Effector memory CD8-positive, alpha-beta T cell (primary cell): ENCODE measurements around the gene LY9.
"Not testable (repeated sequence)": the region's sequence is repeated elsewhere in the genome, so short reads cannot be mapped to it uniquely, and the experiment has no call there.

Experiments used
- ATAC-seq: fragments of 150-1000 bp; cut with Tn5 transposase; replicated peaks from 2 replicates; pipeline ENCODE4 v1.10.0; 2021; ENCODE audit warnings: mild to moderate bottlenecking, moderate library complexity
- DNase-seq, 3 experiments: peaks; one replicate each; pipeline ENCODE4 v3.0.0; 2021
- H3K27ac Mint-ChIP-seq, 2 donors: one replicate each; pipeline ENCODE4 v1.8.0; 2022; ENCODE audit warnings: mild to moderate bottlenecking in 2 of 2, mixed read lengths in 2 of 2, moderate library complexity in 2 of 2
- H3K27me3 Mint-ChIP-seq, 2 donors: one replicate each; pipeline ENCODE4 v1.8.0; 2022; ENCODE audit warnings: mixed read lengths in 2 of 2
- H3K36me3 Mint-ChIP-seq: one replicate; pipeline ENCODE4 v1.8.0; 2022; ENCODE audit warnings: mild to moderate bottlenecking, moderate library complexity, mixed read lengths; ENCODE audit not compliant: insufficient read depth
- H3K4me1 Mint-ChIP-seq, 2 donors: one replicate each; pipeline ENCODE4 v1.8.0; 2022; ENCODE audit warnings: low read depth in 2 of 2, mixed read lengths in 2 of 2
- H3K4me3 Mint-ChIP-seq, 2 donors: one replicate each; pipeline ENCODE4 v1.8.0; 2022; ENCODE audit warnings: mild to moderate bottlenecking in 2 of 2, mixed read lengths in 2 of 2, moderate library complexity in 2 of 2
- H3K9me3 Mint-ChIP-seq, 2 donors: one replicate each; pipeline ENCODE4 v1.8.0; 2022; ENCODE audit warnings: mixed read lengths in 2 of 2

The LY9 gene

DNA sequence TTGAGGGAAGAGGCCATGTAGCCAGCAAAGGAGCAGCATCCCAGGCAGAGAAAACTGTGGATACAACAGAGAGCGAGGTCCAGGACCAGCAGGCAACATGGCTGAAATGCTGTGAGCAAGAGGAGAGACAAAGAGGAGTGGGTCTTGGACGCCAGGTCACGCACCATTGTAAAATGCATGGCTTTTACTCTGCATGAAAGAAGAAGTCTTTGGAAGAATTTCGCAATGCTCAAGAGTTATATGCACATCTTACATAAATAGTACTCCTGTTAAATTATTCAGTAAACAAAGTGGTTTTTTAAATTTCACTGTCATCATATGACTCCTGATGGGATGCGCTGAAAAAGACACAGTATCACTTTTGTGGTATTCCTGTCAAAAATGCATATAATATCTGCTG lies 63.2 kb downstream of the LY9 start:
- Mint-ChIP-seq H3K4me3 (peak overlapping the region; percentile 49 to 99), H3K36me3 (peaks cover 17% of the 10 kb centered on the region), H3K9me3 (no peaks in the 10 kb centered on the region), H3K4me1 (peaks cover 43 to 52% of the 10 kb centered on the region in 2 donors), H3K27ac (peak overlapping the region in 1 of 2 donors; percentile 33), H3K27me3 (no peaks in the 10 kb centered on the region)
- ATAC-seq (no peak), DNase-seq (no peak)

DNA sequence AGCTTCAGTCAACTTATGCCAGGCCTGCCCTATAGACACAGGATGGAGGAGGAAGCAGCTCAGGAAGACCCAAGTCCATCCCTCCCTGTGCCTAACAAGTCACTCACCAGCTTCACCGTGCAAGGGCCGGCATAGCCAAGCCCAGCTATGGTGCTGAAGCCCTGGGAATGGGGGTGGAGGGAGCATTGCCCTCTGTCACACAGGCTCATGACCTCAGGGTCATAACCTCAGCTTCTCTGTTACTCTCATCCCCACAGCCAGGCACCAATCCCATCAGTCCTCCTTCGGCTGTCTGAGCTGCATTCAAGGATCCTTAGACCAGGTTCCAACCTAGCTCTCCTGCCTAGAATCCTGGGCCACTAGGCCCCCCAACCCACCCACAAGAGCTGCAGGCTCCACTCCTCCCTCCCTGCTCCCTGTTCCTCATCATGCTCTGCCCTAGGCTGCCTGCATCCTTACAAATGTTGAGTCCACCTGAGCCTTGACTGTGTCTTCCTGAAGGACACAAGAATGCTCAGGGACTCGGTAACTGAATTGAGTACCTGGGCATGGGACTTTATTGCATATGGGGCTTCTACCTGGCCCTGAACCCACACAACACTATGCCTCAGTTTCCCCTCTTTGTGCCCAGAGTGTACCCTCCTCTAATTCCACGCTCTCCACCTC lies 65.0 kb downstream of the LY9 start:
- no peak for ATAC-seq
- Mint-ChIP-seq H3K27me3 (no peaks in the 10 kb centered on the region), H3K4me3 (peak overlapping the region; percentile 93 to 99), H3K9me3 (no peaks in the 10 kb centered on the region), H3K4me1 (peaks cover 42 to 49% of the 10 kb centered on the region in 2 donors), H3K36me3 (peaks cover 17% of the 10 kb centered on the region), H3K27ac (peak overlapping the region; percentile 94 to 98)
- no peak for DNase-seq

DNA sequence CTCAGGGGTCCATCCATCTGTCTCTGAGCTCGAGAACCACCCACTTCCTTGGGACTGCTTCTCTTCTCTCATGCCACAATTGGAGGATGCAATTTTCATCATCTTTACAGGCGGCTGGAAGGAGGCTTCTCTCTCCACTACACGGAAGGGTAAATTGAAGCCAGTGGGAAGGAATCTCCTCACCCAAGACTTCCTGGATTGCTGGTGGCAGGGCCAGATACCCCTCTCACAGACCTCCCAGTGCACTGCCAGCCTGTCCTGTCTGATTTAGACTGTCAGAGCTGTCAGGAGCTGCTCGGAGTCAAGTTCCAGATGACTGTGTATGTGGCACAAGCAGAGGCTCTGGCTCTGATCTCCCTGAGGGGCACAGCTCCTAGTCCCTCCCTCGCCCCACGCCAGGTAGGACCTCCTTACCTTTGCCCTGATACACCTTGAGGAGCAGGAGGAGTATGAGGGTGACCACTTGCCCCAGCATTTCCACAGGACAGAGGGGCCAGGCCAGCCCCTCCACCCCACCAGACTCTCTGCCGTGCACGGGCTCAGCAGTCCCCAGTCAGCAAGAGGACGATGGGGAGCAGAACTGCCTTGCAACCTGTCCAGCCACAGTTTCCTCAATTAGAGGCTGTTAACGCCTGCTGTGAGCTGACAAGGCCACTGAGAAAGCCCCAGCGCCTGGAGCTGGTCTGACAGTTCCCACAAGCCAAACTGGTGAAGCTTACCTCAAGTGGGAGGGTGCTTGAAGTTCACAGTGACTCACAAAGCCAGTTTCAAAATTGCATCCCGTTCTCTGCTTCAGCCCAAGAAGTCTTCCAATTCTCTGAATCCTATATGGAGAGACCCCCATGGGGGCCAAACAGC lies 66.5 kb downstream of the LY9 start, which contains the start of gene CD244:
Gene CD244, minus strand, starts transcription at position 685 of the 858 bp plus-strand sequence. Its CDS starts 210 bp downstream, at position 475.
- peak within 1 kb of the TSS; percentile 94 to 98 for H3K27ac Mint-ChIP-seq
- peak within 1 kb of the TSS; percentile 93 to 99 for H3K4me3 Mint-ChIP-seq
- H3K36me3 Mint-ChIP-seq, result peaks cover 17% of the 10 kb centered on the region
- DNase-seq (peak; percentile 68 to 74 (median 71)), ATAC-seq (peak; percentile 99)
- peaks cover 42 to 49% of the 10 kb centered on the region in 2 donors for H3K4me1 Mint-ChIP-seq
- H3K27me3 Mint-ChIP-seq, result no peaks in the 10 kb centered on the region
- H3K9me3 Mint-ChIP-seq, result no peaks in the 10 kb centered on the region

DNA sequence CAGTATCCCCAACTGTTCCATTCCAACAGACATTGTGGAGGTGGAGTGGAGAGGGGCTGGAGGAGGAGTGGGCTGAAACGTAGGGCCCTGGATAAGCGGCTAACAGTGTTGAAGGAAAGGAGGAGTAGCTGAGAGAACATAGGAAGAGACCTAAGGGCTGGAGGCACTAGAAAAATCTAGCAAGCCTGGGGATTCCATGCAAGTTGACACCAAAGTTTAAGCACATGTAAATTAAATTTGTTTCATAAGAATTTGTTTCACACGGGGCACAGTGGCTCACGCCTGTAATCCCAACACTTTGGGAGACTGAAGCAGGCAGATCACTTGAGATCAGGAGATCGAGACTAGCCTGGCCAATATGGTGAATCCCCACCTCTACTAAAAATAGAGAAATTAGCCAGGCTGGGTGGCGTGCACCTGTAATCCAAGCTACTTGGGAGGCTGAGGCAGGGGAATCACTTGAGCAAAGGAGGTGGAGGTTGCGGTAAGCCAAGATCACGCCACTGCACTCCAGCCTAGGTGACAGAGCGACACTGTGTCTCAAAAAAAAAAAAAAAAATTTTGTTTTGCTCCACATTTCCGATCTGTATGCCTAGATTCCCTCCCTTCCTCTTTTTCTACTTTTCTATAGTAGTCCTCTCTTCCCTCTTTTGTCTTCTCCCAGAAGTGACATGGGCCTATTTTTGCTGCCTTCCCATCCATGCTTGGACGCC lies 67.2 kb downstream of the LY9 start:
- H3K36me3 Mint-ChIP-seq, result peaks cover 17% of the 10 kb centered on the region
- H3K4me1 Mint-ChIP-seq, result peaks cover 41 to 46% of the 10 kb centered on the region in 2 donors
- no peaks in the 10 kb centered on the region for H3K9me3 Mint-ChIP-seq
- no peak for DNase-seq
- H3K27me3 Mint-ChIP-seq, result no peaks in the 10 kb centered on the region
- no peak for ATAC-seq
- peak overlapping the region; percentile 94 to 98 for H3K27ac Mint-ChIP-seq
- peak overlapping the region; percentile 93 to 99 for H3K4me3 Mint-ChIP-seq

DNA sequence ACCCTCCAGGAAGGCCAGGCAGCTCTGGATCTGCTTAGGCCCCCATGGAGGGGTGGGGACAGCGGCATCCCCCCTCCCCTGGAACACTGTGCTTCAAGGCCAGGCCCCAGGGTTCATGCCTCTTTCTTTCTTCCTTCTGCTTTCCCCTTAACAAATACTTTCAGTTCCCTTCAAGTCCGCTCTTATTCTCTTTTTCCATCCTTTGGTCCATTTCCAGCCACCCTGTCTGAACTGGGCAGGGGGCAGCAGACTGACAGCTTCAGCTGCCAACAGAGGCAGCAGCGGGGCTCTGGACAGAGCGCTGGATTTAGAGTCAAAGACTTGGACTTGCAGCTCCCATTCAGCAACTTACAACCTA lies 67.8 kb downstream of the LY9 start:
- no peaks in the 10 kb centered on the region for H3K9me3 Mint-ChIP-seq
- H3K4me1 Mint-ChIP-seq, result peaks cover 38 to 40% of the 10 kb centered on the region in 2 donors
- H3K36me3 Mint-ChIP-seq, result peaks cover 17% of the 10 kb centered on the region
- H3K27ac Mint-ChIP-seq, result peak overlapping the region; percentile 36 to 64
- no peak for DNase-seq
- H3K4me3 Mint-ChIP-seq, result peak overlapping the region; percentile 28 to 60
- no peaks in the 10 kb centered on the region for H3K27me3 Mint-ChIP-seq
- ATAC-seq, result no peak

DNA sequence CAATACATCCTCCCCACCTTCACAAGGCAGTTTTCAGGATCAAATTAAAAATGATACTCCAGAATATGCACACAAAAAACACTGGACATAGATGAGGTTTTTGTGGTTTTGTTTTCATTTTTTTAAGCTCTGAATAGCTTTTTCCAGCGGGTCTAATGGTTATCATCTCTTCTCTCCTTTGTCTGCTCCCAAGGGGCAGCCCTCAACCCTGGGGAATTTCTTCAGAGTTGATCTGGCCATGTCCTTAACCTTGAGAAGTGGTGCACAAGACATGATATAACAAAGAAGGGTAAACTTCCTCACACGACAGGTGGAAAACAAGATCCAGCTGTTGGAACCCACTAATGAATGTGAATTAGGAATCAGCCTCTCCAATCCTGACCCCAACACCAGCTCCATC lies 68.2 kb downstream of the LY9 start:
- DNase-seq (no peak), ATAC-seq (no peak)
- Mint-ChIP-seq H3K9me3 (no peaks in the 10 kb centered on the region), H3K4me3 (peak overlapping the region; percentile 28 to 60), H3K27me3 (no peaks in the 10 kb centered on the region), H3K36me3 (peaks cover 17% of the 10 kb centered on the region), H3K4me1 (peaks cover 34 to 36% of the 10 kb centered on the region in 2 donors), H3K27ac (peak overlapping the region; percentile 36 to 64)

DNA sequence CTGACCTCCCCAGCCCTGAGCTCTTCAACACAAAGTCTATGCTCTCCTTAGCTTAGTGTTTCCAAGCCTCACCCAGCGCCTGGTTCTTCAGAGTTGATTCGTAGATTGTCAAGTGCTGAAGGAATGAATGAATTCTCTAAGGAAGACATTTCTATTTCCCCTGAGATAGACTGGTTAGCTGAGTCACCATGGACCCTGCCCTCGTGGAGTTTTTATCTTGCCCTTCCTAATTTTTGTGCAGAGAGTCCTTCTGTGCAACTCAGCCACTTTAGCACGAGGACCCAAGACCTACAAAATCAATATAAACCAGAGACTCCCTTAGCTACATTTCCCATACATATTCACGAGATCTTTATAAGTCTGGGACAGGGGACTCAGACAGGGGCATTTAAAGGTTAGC lies 69.4 kb downstream of the LY9 start:
- Mint-ChIP-seq H3K36me3 (peaks cover 17% of the 10 kb centered on the region), H3K27me3 (no peaks in the 10 kb centered on the region), H3K4me3 (no peak overlapping the region), H3K27ac (no peak overlapping the region), H3K9me3 (no peaks in the 10 kb centered on the region), H3K4me1 (peaks cover 32 to 34% of the 10 kb centered on the region in 2 donors)
- no peak for ATAC-seq
- DNase-seq, result no peak

DNA sequence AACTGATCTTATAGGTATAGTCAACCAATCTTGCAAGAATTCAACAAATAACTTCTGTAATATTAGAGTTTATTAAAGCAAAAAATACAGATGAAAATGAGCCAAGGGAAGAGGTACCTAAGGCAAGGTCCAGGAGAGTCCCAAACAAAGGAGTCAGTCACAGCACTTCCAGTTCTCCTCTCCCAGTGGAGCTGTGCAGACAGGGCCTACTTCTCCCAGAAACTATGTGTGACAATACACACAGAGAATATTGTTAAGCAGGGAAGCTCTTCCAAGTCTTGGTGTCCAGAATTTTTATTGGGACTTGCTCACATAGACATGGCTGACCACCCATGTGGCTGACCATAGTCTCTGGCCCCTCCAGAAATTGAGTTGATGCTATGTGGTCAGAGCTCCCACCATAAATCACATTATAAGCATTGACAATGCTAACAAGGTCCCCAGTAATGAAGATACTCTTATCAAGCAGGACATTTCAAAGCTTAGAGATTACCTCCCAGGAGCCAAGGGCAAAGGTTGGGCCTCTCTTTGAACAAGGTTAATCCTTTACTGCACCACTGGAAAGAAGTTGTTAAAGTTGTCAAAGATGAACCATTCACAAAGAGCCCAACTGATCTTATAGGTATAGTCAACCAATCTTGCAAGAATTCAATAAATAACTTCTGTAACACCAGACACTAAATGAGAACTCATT lies 70.2 kb downstream of the LY9 start:
- peak overlapping the region in 1 of 2 donors; percentile 59 for H3K27ac Mint-ChIP-seq
- no peak for DNase-seq
- no peak overlapping the region for H3K4me3 Mint-ChIP-seq
- peaks cover 13% of the 10 kb centered on the region for H3K36me3 Mint-ChIP-seq
- peaks cover 26% of the 10 kb centered on the region in 2 donors for H3K4me1 Mint-ChIP-seq
- no peaks in the 10 kb centered on the region for H3K9me3 Mint-ChIP-seq
- no peak for ATAC-seq
- no peaks in the 10 kb centered on the region for H3K27me3 Mint-ChIP-seq

DNA sequence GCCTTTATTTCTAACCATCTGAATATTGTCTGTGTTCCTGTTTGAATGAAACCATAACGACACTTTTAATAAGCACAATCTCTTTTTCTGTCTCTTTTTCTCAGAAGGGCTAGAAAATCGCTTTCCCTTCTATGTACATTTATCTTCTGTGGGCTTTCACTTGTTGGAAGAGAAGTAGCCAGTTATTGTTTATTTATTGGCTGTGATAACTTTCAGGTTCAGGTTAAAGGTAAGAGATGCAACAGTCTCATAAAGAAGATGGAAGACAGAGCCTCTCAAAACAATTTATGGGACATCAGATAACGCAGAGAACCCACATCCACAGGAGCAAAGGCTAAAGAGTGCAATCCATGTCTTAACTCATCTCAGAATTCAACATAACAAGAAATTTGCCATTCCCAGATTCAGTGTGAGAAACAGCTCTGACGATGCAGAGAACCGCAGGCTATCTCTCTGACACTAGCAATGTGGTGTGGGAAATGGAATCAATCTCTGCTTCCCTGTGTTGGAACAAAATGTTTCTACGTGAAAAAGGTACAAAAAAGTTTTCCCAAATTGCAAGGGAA lies 70.8 kb downstream of the LY9 start:
- H3K4me1 Mint-ChIP-seq, result peaks cover 22% of the 10 kb centered on the region in 2 donors
- no peak for DNase-seq
- H3K27me3 Mint-ChIP-seq, result no peaks in the 10 kb centered on the region
- no peaks in the 10 kb centered on the region for H3K9me3 Mint-ChIP-seq
- H3K4me3 Mint-ChIP-seq, result no peak overlapping the region
- H3K36me3 Mint-ChIP-seq, result peaks cover 13% of the 10 kb centered on the region
- peak overlapping the region in 1 of 2 donors; percentile 59 for H3K27ac Mint-ChIP-seq
- ATAC-seq, result no peak

DNA sequence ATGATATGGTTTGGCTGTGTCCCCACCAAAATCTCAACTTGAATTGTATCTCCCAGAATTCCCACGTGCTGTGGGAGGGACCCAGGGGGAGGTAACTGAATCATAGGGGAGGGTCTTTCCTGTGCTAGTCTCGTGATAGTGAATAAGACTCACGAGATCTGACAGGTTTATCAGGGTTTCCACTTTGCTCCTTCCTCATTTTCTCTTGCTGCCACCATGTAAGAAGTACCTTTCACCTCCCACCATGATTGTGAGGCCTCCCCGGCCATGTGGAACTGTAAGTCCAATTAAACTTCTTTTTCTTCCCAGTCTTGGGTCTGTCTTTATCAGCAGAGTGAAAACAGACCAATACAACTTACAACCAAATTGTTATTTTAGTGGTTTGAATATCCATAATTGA lies 71.7 kb downstream of the LY9 start:
- H3K9me3 Mint-ChIP-seq, H3K27me3 Mint-ChIP-seq, DNase-seq, H3K36me3 Mint-ChIP-seq, ATAC-seq, H3K4me3 Mint-ChIP-seq: not testable (repeated sequence)
- peak overlapping the region in 1 of 2 donors; percentile 12 for H3K27ac Mint-ChIP-seq
- peaks cover 14% of the 10 kb centered on the region in 2 donors for H3K4me1 Mint-ChIP-seq

DNA sequence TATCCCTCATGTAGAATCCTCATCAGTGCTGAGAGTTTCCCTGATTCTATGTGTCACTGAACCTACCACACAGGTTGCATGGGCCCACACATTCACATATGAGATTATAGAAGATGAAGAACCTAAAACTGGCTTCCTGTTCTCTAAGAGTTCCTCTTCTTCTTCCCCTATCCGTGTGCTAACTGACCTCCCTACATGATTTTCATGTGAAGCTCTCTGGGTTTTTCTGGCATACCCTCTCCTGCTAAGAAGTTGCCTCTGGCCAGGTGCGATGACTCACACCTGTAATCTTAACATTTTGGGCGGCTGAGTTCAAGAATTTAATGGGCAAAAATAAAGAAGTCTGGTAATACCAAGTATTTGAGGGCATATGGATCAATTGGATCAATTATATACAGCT lies 72.2 kb downstream of the LY9 start:
- DNase-seq (no peak), ATAC-seq (no peak)
- Mint-ChIP-seq H3K4me3 (no peak overlapping the region), H3K4me1 (peaks cover 9% of the 10 kb centered on the region in 2 donors), H3K27me3 (no peaks in the 10 kb centered on the region), H3K9me3 (no peaks in the 10 kb centered on the region), H3K36me3 (peaks cover under 1% of the 10 kb centered on the region), H3K27ac (peak overlapping the region in 1 of 2 donors; percentile 12)

DNA sequence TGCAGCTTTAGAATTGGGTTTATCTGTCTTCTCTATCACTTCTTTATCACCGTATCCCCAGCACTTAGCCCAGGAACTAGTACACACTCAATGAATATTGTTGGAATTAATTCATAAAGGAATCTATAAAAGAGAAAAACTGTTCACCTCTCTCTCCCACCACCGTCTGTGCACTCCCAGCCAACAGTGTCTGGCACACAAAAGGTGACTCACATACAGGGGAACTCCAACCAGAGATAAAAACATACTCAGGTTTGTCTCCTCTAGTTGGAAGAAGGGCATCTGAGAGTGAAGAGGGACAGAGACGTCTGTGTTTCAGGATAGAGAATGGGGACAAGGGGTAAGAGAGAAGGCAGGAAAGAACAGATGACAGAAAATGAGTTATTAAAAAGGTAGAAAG lies 79.0 kb downstream of the LY9 start:
- Mint-ChIP-seq H3K27me3 (no peaks in the 10 kb centered on the region), H3K27ac (peak overlapping the region in 1 of 2 donors; percentile 10), H3K4me3 (no peak overlapping the region), H3K36me3 (peaks cover 4% of the 10 kb centered on the region), H3K9me3 (no peaks in the 10 kb centered on the region), H3K4me1 (peaks cover 19 to 23% of the 10 kb centered on the region in 2 donors)
- ATAC-seq (peak; percentile 23), DNase-seq (no peak)
